RWPE2 (cell line): ENCODE results near the gene RNU6-7.

Experiments
- ATAC-seq: fragments of 200-7000 bp; cut with Tn5 transposase; 3 replicates; pipeline ENCODE4 v1.9.1; 2021; ENCODE audit warnings: low read depth
- DNase-seq: peaks from one replicate; pipeline ENCODE4 v3.0.0-alpha.2; 2020; ENCODE audit warnings: low spot score
- H3K27ac ChIP-seq: fragments of 450-650 bp; 2 replicates; pipeline ENCODE4 v1.5.1; 2017; ENCODE audit warnings: mild to moderate bottlenecking; ENCODE audit not compliant: poor library complexity, severe bottlenecking
- H3K27me3 ChIP-seq: fragments of 250-450 bp; sonication (Bioruptor Pico); 2 replicates; pipeline ENCODE4 v1.5.1; 2021; ENCODE audit warnings: mild to moderate bottlenecking, moderate library complexity; ENCODE audit not compliant: insufficient read depth, poor library complexity, severe bottlenecking
- H3K36me3 ChIP-seq: fragments of 250-450 bp; sonication (Bioruptor Pico); 2 replicates; pipeline ENCODE4 v1.5.1; 2020; ENCODE audit warnings: low read depth, mild to moderate bottlenecking, moderate library complexity
- H3K4me1 ChIP-seq: fragments of 250-450 bp; sonication (Bioruptor Pico); 2 replicates; pipeline ENCODE4 v1.5.1; 2021; ENCODE audit warnings: mild to moderate bottlenecking, moderate library complexity; ENCODE audit not compliant: insufficient read depth, poor library complexity, severe bottlenecking
- H3K4me3 ChIP-seq: fragments of 250-450 bp; sonication (Bioruptor Pico); 2 replicates; pipeline ENCODE4 v1.5.1; 2021; ENCODE audit warnings: mild to moderate bottlenecking, moderate library complexity; ENCODE audit not compliant: severe bottlenecking
- H3K9me3 ChIP-seq: fragments of 250-450 bp; sonication (Bioruptor Pico); 2 replicates; pipeline ENCODE4 v1.5.1; 2021; ENCODE audit warnings: mild to moderate bottlenecking, moderate library complexity; ENCODE audit not compliant: severe bottlenecking
- CTCF ChIP-seq: fragments of 450-650 bp; IDR thresholded peaks from one replicate; pipeline ENCODE4 v1.5.1; 2017; ENCODE audit warnings: mild to moderate bottlenecking, moderate library complexity; ENCODE audit not compliant: poor library complexity, severe bottlenecking

RNU6-7 gene

GRCh38 chr14:32209471-32209870 is 7.6 kb downstream of the RNU6-7 start:
- no peak overlapping the region for H3K4me3 ChIP-seq
- no peak for DNase-seq
- no peak for TF ChIP-seq CTCF
- H3K36me3 ChIP-seq: no peaks in the 10 kb centered on the region
- no peaks in the 10 kb centered on the region for H3K27me3 ChIP-seq
- H3K27ac ChIP-seq: no peak overlapping the region
- no peaks in the 10 kb centered on the region for H3K9me3 ChIP-seq
- no peak for ATAC-seq
- peaks cover 6% of the 10 kb centered on the region for H3K4me1 ChIP-seq

DNA sequence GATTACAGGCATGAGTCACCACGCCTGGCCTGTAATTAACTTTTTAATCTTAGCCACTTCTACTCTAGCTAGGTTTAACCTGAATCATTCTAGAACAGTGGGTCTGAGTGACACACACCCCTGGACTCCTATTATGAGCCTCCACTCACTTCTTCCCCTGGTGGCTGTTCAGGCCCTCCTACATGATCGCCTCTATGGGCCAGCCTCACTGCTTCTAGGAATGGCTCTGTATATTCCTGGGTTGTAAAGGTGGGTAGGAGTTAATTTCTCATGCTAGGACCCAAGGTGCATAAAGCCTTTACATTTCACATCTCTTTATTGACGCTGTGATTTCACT is 9.2 kb downstream of the RNU6-7 start:
- TF ChIP-seq CTCF: no peak
- H3K9me3 ChIP-seq: no peaks in the 10 kb centered on the region
- no peaks in the 10 kb centered on the region for H3K4me1 ChIP-seq
- H3K27me3 ChIP-seq: no peaks in the 10 kb centered on the region
- no peak overlapping the region for H3K4me3 ChIP-seq
- no peaks in the 10 kb centered on the region for H3K36me3 ChIP-seq
- ATAC-seq (no peak), DNase-seq (no peak)
- no peak overlapping the region for H3K27ac ChIP-seq

GRCh38 chr14:32212833-32213232 is 11.0 kb downstream of the RNU6-7 start:
- ATAC-seq (no peak), DNase-seq (no peak)
- no peaks in the 10 kb centered on the region for H3K36me3 ChIP-seq
- no peaks in the 10 kb centered on the region for H3K9me3 ChIP-seq
- no peaks in the 10 kb centered on the region for H3K4me1 ChIP-seq
- H3K4me3 ChIP-seq: no peak overlapping the region
- H3K27ac ChIP-seq: no peak overlapping the region
- no peaks in the 10 kb centered on the region for H3K27me3 ChIP-seq
- no peak for TF ChIP-seq CTCF

- H3K36me3 ChIP-seq: no peaks in the 10 kb centered on the region
- no peak for DNase-seq
- H3K4me1 ChIP-seq: no peaks in the 10 kb centered on the region
- no peaks in the 10 kb centered on the region for H3K9me3 ChIP-seq
- TF ChIP-seq CTCF: no peak
- H3K27ac ChIP-seq: no peak overlapping the region
- ATAC-seq: no peak
- no peaks in the 10 kb centered on the region for H3K27me3 ChIP-seq
- H3K4me3 ChIP-seq: no peak overlapping the region
Measured at GRCh38 chr14:32217301-32217700, 15.5 kb downstream of the RNU6-7 start.

- Histone ChIP-seq H3K27ac (no peak overlapping the region), H3K9me3 (no peaks in the 10 kb centered on the region), H3K4me3 (no peak overlapping the region), H3K27me3 (no peaks in the 10 kb centered on the region), H3K4me1 (peaks cover 8% of the 10 kb centered on the region), H3K36me3 (no peaks in the 10 kb centered on the region)
- DNase-seq (no peak), ATAC-seq (peak; percentile 83)
- TF ChIP-seq CTCF: peak; percentile 40
Measured at GRCh38 chr14:32224737-32225377, 23.0 kb downstream of the RNU6-7 start.
